ENCODE measurements around the gene MED25. TPM values are rescaled to one million over a fixed set of nuclear protein-coding genes. Genes with fewer than 3 reads are reported as not detected.

MED25 gene
- total RNA-seq, 1 donor from 2014 or later, result 88.8 TPM

DNA sequence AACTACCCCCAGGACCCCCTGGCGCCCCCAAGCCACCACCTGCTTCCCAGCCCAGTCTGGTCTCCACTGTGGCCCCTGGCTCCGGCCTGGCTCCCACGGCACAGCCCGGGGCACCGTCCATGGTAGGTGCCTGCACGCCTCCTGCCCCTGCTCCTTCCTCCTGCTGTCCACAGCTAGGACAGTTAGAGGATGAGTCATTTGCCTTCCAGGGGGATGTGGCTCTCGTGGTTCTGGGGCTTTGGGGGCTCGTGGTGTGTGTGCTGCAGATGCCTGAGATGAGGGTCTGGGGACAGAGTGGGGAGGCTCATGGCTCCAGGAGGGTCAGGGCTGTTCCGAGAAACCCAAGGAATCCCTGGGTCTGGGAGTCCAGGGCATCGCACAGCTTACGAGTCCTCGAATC, 12.7 kb downstream of the MED25 start:
- ATAC-seq (ENCODE audit: low read depth), result no peak
- CTCF ChIA-PET, result no interaction called here
- TF ChIP-seq, protein P1, sequence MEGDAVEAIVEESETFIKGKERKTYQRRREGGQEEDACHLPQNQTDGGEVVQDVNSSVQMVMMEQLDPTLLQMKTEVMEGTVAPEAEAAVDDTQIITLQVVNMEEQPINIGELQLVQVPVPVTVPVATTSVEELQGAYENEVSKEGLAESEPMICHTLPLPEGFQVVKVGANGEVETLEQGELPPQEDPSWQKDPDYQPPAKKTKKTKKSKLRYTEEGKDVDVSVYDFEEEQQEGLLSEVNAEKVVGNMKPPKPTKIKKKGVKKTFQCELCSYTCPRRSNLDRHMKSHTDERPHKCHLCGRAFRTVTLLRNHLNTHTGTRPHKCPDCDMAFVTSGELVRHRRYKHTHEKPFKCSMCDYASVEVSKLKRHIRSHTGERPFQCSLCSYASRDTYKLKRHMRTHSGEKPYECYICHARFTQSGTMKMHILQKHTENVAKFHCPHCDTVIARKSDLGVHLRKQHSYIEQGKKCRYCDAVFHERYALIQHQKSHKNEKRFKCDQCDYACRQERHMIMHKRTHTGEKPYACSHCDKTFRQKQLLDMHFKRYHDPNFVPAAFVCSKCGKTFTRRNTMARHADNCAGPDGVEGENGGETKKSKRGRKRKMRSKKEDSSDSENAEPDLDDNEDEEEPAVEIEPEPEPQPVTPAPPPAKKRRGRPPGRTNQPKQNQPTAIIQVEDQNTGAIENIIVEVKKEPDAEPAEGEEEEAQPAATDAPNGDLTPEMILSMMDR (IDR thresholded peaks at IDR 0.05), result no peak
- peaks cover 2% of the 10 kb centered on the region for H3K4me1 Mint-ChIP-seq
- H3K4me3 Mint-ChIP-seq, result no peak overlapping the region
- H3K27ac Mint-ChIP-seq, result no peak overlapping the region
- peaks cover 75% of the 10 kb centered on the region for H3K36me3 Mint-ChIP-seq (ENCODE audit: low read depth)
- no peaks in the 10 kb centered on the region for H3K27me3 Mint-ChIP-seq
- intact Hi-C loops (cut with micrococcal nuclease), result no loop called here
- no peak for DNase-seq
- POLR2A ChIA-PET, result no interaction called here
- H3K9me3 Mint-ChIP-seq, result no peaks in the 10 kb centered on the region

- Mint-ChIP-seq H3K4me3 (no peak overlapping the region), H3K9me3 (no peaks in the 10 kb centered on the region), H3K27me3 (no peaks in the 10 kb centered on the region), H3K4me1 (peaks cover 2% of the 10 kb centered on the region), H3K36me3 (ENCODE audit: low read depth) (peaks cover 78% of the 10 kb centered on the region), H3K27ac (no peak overlapping the region)
- TF ChIP-seq, protein P1 (IDR thresholded peaks at IDR 0.05), result no peak
- CTCF ChIA-PET, result no interaction called here
- intact Hi-C loops (cut with micrococcal nuclease), result no loop called here
- no peak for DNase-seq
- no peak for ATAC-seq (ENCODE audit: low read depth)
- POLR2A ChIA-PET, result no interaction called here
Measured at GRCh38 chr19:49831592-49831991, 13.5 kb downstream of the MED25 start.

DNA sequence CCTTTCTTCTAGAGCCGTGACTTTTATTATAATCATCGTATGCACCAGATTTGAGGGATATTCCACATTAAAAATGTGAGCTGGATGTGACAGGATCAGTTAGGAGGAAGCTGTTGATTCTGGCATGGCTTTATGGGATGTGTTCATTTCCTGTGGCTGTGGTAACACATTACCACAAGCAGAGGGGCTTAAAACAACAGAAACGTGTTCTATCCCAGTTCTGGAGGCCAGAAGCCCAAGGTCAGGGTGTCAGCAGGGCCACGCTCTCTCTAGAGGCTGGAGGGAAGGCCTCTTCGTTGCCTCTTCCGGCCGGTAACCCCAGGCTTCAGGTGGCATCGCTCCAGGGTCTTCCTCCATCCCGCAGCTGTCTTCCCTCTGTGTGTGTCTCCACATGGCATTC, 14.5 kb downstream of the MED25 start:
- Mint-ChIP-seq H3K27me3 (no peaks in the 10 kb centered on the region), H3K9me3 (no peaks in the 10 kb centered on the region), H3K4me1 (peaks cover 2% of the 10 kb centered on the region), H3K27ac (no peak overlapping the region), H3K4me3 (no peak overlapping the region), H3K36me3 (ENCODE audit: low read depth) (peaks cover 76% of the 10 kb centered on the region)
- TF ChIP-seq, protein P1 (IDR thresholded peaks at IDR 0.05), result no peak
- DNase-seq (no peak), ATAC-seq (ENCODE audit: low read depth) (no peak)
- intact Hi-C loops (cut with micrococcal nuclease), result no loop called here
- ChIA-PET POLR2A (interaction anchor here (1.0 kb wide), 1 partner anchor 18 kb away, joined by 3 read pairs; the partner anchor contains the start of gene PTOV1), CTCF (no interaction called here)

DNA sequence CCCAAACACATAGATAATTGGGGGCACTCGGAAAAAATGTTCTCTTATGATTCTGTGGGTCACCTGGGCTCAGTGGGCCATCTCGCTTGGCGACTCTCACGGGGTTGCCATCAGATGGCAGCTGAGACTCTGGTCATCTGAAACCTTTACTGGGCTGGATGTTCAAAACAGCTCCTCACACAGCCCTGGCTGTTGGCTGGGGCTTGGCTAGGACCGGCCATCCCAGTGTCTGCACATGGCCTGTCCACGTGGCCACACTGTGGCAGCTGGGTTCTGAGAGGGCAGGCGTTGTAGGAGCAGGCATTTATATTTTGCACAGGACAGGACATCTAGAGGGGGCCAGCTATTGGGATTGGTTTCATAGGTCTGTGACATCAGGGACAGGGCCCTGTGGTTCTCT, 15.5 kb downstream of the MED25 start:
- H3K27ac Mint-ChIP-seq, result no peak overlapping the region
- no peak for DNase-seq
- no peaks in the 10 kb centered on the region for H3K9me3 Mint-ChIP-seq
- POLR2A ChIA-PET, result interaction anchor here (1.0 kb wide), 1 partner anchor 17 kb away, joined by 3 read pairs; the partner anchor contains the start of gene PTOV1
- H3K27me3 Mint-ChIP-seq, result no peaks in the 10 kb centered on the region
- H3K36me3 Mint-ChIP-seq (ENCODE audit: low read depth), result peaks cover 85% of the 10 kb centered on the region
- H3K4me1 Mint-ChIP-seq, result peaks cover 2% of the 10 kb centered on the region
- intact Hi-C loops (cut with micrococcal nuclease), result no loop called here
- TF ChIP-seq, protein P1 (IDR thresholded peaks at IDR 0.05), result no peak
- CTCF ChIA-PET, result no interaction called here
- ATAC-seq (ENCODE audit: low read depth), result no peak
- H3K4me3 Mint-ChIP-seq, result no peak overlapping the region

DNA sequence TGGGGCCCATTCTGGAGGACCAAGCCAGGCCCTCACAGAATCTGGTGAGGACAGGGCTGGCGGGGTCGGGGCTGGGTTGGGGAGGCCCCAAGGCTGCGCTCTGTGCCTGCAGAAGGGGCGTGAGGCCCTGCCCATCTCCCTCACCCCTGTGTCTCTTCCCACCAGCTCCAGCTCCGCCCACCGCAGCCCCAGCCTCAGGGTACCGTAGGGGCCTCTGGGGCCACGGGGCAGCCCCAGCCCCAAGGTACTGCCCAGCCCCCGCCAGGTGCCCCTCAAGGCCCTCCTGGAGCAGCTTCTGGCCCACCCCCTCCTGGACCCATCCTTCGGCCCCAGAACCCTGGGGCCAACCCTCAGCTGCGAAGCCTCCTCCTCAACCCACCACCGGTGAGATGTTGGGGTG, 17.5 kb downstream of the MED25 start:
- intact Hi-C loops (cut with micrococcal nuclease), result no loop called here
- ATAC-seq (ENCODE audit: low read depth), result no peak
- Mint-ChIP-seq H3K4me3 (no peak overlapping the region), H3K4me1 (no peaks in the 10 kb centered on the region), H3K27me3 (no peaks in the 10 kb centered on the region), H3K9me3 (no peaks in the 10 kb centered on the region), H3K36me3 (ENCODE audit: low read depth) (peaks cover 86% of the 10 kb centered on the region), H3K27ac (no peak overlapping the region)
- POLR2A ChIA-PET, result no interaction called here
- TF ChIP-seq, protein P1 (IDR thresholded peaks at IDR 0.05), result no peak
- CTCF ChIA-PET, result no interaction called here
- DNase-seq, result no peak

Data from activated B cell treated with CpG ODN at 0.5 μM for 24 hours (primary cell).